ENCODE data around the gene CRB1.
A peak's percentile ranks its signal among the peaks of the same experiment; 100 is the strongest.

The CRB1 gene

GRCh38 chr1:197268012-197268411, at the start of gene CRB1:
TSS of gene CRB1 (plus strand) at chr1:197268252. CDS start at chr1:197268413, 161 bp downstream.
- in situ Hi-C loops (cut with HindIII; ENCODE audit: low pct_unique_long_range_greater_than_20kb, low sequenced_read_pairs), result no loop called here
- no peak for TF ChIP-seq JUND (IDR thresholded peaks at IDR 0.05; ENCODE audit: low read depth)
- no peak for DNase-seq (ENCODE audit: low read depth in 1 of 2, low spot score in 1 of 2)

GRCh38 chr1:197218857-197219256, 49.2 kb upstream of the CRB1 start:
- in situ Hi-C loops (cut with HindIII; ENCODE audit: low pct_unique_long_range_greater_than_20kb, low sequenced_read_pairs), result no loop called here
- TF ChIP-seq JUND (IDR thresholded peaks at IDR 0.05; ENCODE audit: low read depth), result no peak
- no peak for DNase-seq (ENCODE audit: low read depth in 1 of 2, low spot score in 1 of 2)

- no peak for TF ChIP-seq JUND (IDR thresholded peaks at IDR 0.05; ENCODE audit: low read depth)
- in situ Hi-C loops (cut with HindIII; ENCODE audit: low pct_unique_long_range_greater_than_20kb, low sequenced_read_pairs), result no loop called here
- peak; percentile 68 to 97 for DNase-seq (ENCODE audit: low read depth in 1 of 2, low spot score in 1 of 2)
Observed at GRCh38 chr1:197222025-197222685, 45.9 kb upstream of the CRB1 start.

GRCh38 chr1:197222780-197223179, 45.3 kb upstream of the CRB1 start:
- no peak for TF ChIP-seq JUND (IDR thresholded peaks at IDR 0.05; ENCODE audit: low read depth)
- no peak for DNase-seq (ENCODE audit: low read depth in 1 of 2, low spot score in 1 of 2)
- in situ Hi-C loops (cut with HindIII; ENCODE audit: low pct_unique_long_range_greater_than_20kb, low sequenced_read_pairs), result no loop called here

GRCh38 chr1:197224160-197224559, 43.9 kb upstream of the CRB1 start:
- in situ Hi-C loops (cut with HindIII; ENCODE audit: low pct_unique_long_range_greater_than_20kb, low sequenced_read_pairs), result no loop called here

GRCh38 chr1:197225611-197226010, 42.4 kb upstream of the CRB1 start:
- in situ Hi-C loops (cut with HindIII; ENCODE audit: low pct_unique_long_range_greater_than_20kb, low sequenced_read_pairs), result no loop called here
- no peak for TF ChIP-seq JUND (IDR thresholded peaks at IDR 0.05; ENCODE audit: low read depth)

More at GRCh38 chr1:197224160-197224559, 43.9 kb upstream of the CRB1 start:
- peak in 1 of 2 experiments; percentile 52 for DNase-seq (ENCODE audit: low read depth in 1 of 2, low spot score in 1 of 2)
- no peak for TF ChIP-seq JUND (IDR thresholded peaks at IDR 0.05; ENCODE audit: low read depth)

GRCh38 chr1:197234581-197234980, 33.5 kb upstream of the CRB1 start:
- in situ Hi-C loops (cut with HindIII; ENCODE audit: low pct_unique_long_range_greater_than_20kb, low sequenced_read_pairs), result no loop called here
- no peak for DNase-seq (ENCODE audit: low read depth in 1 of 2, low spot score in 1 of 2)
- TF ChIP-seq JUND (IDR thresholded peaks at IDR 0.05; ENCODE audit: low read depth), result no peak

More at GRCh38 chr1:197225611-197226010, 42.4 kb upstream of the CRB1 start:
- DNase-seq (ENCODE audit: low read depth in 1 of 2, low spot score in 1 of 2), result no peak

GRCh38 chr1:197235355-197235754, 32.7 kb upstream of the CRB1 start:
- no peak for DNase-seq (ENCODE audit: low read depth in 1 of 2, low spot score in 1 of 2)
- TF ChIP-seq JUND (IDR thresholded peaks at IDR 0.05; ENCODE audit: low read depth), result no peak
- in situ Hi-C loops (cut with HindIII; ENCODE audit: low pct_unique_long_range_greater_than_20kb, low sequenced_read_pairs), result no loop called here

GRCh38 chr1:197247465-197247864, 20.6 kb upstream of the CRB1 start:
- DNase-seq (ENCODE audit: low read depth in 1 of 2, low spot score in 1 of 2), result no peak
- no peak for TF ChIP-seq JUND (IDR thresholded peaks at IDR 0.05; ENCODE audit: low read depth)
- in situ Hi-C loops (cut with HindIII; ENCODE audit: low pct_unique_long_range_greater_than_20kb, low sequenced_read_pairs), result no loop called here

GRCh38 chr1:197249324-197249723, 18.7 kb upstream of the CRB1 start:
- no peak for TF ChIP-seq JUND (IDR thresholded peaks at IDR 0.05; ENCODE audit: low read depth)
- in situ Hi-C loops (cut with HindIII; ENCODE audit: low pct_unique_long_range_greater_than_20kb, low sequenced_read_pairs), result no loop called here
- DNase-seq (ENCODE audit: low read depth in 1 of 2, low spot score in 1 of 2), result no peak

GRCh38 chr1:197250616-197251015, 17.4 kb upstream of the CRB1 start:
- TF ChIP-seq JUND (IDR thresholded peaks at IDR 0.05; ENCODE audit: low read depth), result no peak
- in situ Hi-C loops (cut with HindIII; ENCODE audit: low pct_unique_long_range_greater_than_20kb, low sequenced_read_pairs), result no loop called here
- no peak for DNase-seq (ENCODE audit: low read depth in 1 of 2, low spot score in 1 of 2)

- no peak for TF ChIP-seq JUND (IDR thresholded peaks at IDR 0.05; ENCODE audit: low read depth)
- in situ Hi-C loops (cut with HindIII; ENCODE audit: low pct_unique_long_range_greater_than_20kb, low sequenced_read_pairs), result no loop called here
- peak; percentile 25 to 83 for DNase-seq (ENCODE audit: low read depth in 1 of 2, low spot score in 1 of 2)
Observed at GRCh38 chr1:197252973-197253372, 15.1 kb upstream of the CRB1 start.

GRCh38 chr1:197254866-197255265, 13.2 kb upstream of the CRB1 start:
- no peak for TF ChIP-seq JUND (IDR thresholded peaks at IDR 0.05; ENCODE audit: low read depth)
- in situ Hi-C loops (cut with HindIII; ENCODE audit: low pct_unique_long_range_greater_than_20kb, low sequenced_read_pairs), result no loop called here
- DNase-seq (ENCODE audit: low read depth in 1 of 2, low spot score in 1 of 2), result no peak
